IPS-NIHi7 (cell line): Measurements from ENCODE around the gene INSL3.

Experiments
- DNase-seq: peaks from one replicate; pipeline ENCODE4 v3.0.0; 2012; ENCODE audit warnings: mixed read lengths; ENCODE audit errors: extremely low spot score

The INSL3 gene

GRCh38 chr19:17821190-17821589 lies at the start of gene INSL3:
INSL3 (minus strand) TSS chr19:17821519; CDS start chr19:17821506, 13 bp downstream.
- no peak for DNase-seq

GRCh38 chr19:17869114-17869608 lies 47.8 kb upstream of the INSL3 start:
- DNase-seq, result peak; percentile 56

GRCh38 chr19:17868669-17869068 lies 47.4 kb upstream of the INSL3 start:
- DNase-seq, result peak; percentile 5

- DNase-seq, result no peak
Measured at GRCh38 chr19:17866964-17867486, 45.7 kb upstream of the INSL3 start.

- DNase-seq, result no peak
Measured at GRCh38 chr19:17866312-17866963, 45.1 kb upstream of the INSL3 start.

GRCh38 chr19:17865364-17866311 lies 44.3 kb upstream of the INSL3 start:
- peak; percentile 19 for DNase-seq

GRCh38 chr19:17863520-17864182 lies 42.3 kb upstream of the INSL3 start:
- no peak for DNase-seq

- no peak for DNase-seq
Measured at GRCh38 chr19:17862711-17863519, 41.6 kb upstream of the INSL3 start.

- no peak for DNase-seq
Measured at GRCh38 chr19:17861542-17862402, 40.5 kb upstream of the INSL3 start.

- no peak for DNase-seq
Measured at GRCh38 chr19:17860993-17861360, 39.7 kb upstream of the INSL3 start.

GRCh38 chr19:17860331-17860992 lies 39.1 kb upstream of the INSL3 start:
- DNase-seq, result no peak

- DNase-seq, result peak; percentile 96
Measured at GRCh38 chr19:17859533-17860330, 38.4 kb upstream of the INSL3 start, which contains the start of gene RPL18A. RPL18A (plus strand) TSS chr19:17859910; CDS start chr19:17859957, 47 bp downstream.

GRCh38 chr19:17855280-17856152 lies 34.2 kb upstream of the INSL3 start:
- peak; percentile 84 for DNase-seq

GRCh38 chr19:17854061-17854460 lies 32.7 kb upstream of the INSL3 start:
- no peak for DNase-seq

GRCh38 chr19:17848595-17849292 lies 27.4 kb upstream of the INSL3 start:
- no peak for DNase-seq

- DNase-seq, result peak; percentile 93
Measured at GRCh38 chr19:17847538-17848366, 26.4 kb upstream of the INSL3 start, which contains the start of gene JAK3. JAK3 (minus strand) TSS chr19:17847982; CDS start chr19:17844417, 3,565 bp downstream.
